GM06990 (cell line): ENCODE measurements around the gene DUS4L.

Source experiments
- DNase-seq: peaks from one replicate; pipeline ENCODE4 v3.0.0-alpha.2; 2011; ENCODE audit not compliant: insufficient read length; ENCODE audit errors: extremely low read depth
- H3K27me3 ChIP-seq: replicated peaks from 2 replicates; pipeline ENCODE4 v1.6.0; 2011; ENCODE audit warnings: low read length; ENCODE audit not compliant: control insufficient read depth, insufficient read depth
- H3K36me3 ChIP-seq: 2 replicates; pipeline ENCODE4 v1.5.1; 2011; ENCODE audit warnings: low read length; ENCODE audit not compliant: control insufficient read depth, insufficient read depth
- H3K4me3 ChIP-seq: replicated peaks from 2 replicates; pipeline ENCODE4 v1.5.1; 2011; ENCODE audit warnings: low read depth, mild to moderate bottlenecking, control low read depth, low read length
- TF ChIP-seq, protein P1 (sequence below): IDR thresholded peaks from 2 replicates; pipeline ENCODE4 v1.5.1; 2011; ENCODE audit warnings: low read length, control low read depth, mild to moderate bottlenecking, inconsistent platforms; ENCODE audit not compliant: insufficient read depth, poor library complexity, severe bottlenecking

Gene DUS4L

GRCh38 chr7:107581387-107582013, 17.7 kb downstream of the DUS4L start:
- Histone ChIP-seq H3K36me3 (no peaks in the 10 kb centered on the region; the same call in 1 of the 2 replicates), H3K4me3 (no peak overlapping the region), H3K27me3 (no peaks in the 10 kb centered on the region)
- no peak for DNase-seq
- TF ChIP-seq, protein P1, sequence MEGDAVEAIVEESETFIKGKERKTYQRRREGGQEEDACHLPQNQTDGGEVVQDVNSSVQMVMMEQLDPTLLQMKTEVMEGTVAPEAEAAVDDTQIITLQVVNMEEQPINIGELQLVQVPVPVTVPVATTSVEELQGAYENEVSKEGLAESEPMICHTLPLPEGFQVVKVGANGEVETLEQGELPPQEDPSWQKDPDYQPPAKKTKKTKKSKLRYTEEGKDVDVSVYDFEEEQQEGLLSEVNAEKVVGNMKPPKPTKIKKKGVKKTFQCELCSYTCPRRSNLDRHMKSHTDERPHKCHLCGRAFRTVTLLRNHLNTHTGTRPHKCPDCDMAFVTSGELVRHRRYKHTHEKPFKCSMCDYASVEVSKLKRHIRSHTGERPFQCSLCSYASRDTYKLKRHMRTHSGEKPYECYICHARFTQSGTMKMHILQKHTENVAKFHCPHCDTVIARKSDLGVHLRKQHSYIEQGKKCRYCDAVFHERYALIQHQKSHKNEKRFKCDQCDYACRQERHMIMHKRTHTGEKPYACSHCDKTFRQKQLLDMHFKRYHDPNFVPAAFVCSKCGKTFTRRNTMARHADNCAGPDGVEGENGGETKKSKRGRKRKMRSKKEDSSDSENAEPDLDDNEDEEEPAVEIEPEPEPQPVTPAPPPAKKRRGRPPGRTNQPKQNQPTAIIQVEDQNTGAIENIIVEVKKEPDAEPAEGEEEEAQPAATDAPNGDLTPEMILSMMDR: no peak

- TF ChIP-seq, protein P1: no peak
- no peaks in the 10 kb centered on the region; the same call in 1 of the 2 replicates for H3K36me3 ChIP-seq
- no peaks in the 10 kb centered on the region for H3K27me3 ChIP-seq
- no peak overlapping the region for H3K4me3 ChIP-seq
- no peak for DNase-seq
Measured at GRCh38 chr7:107582875-107583274, 19.1 kb downstream of the DUS4L start.

GRCh38 chr7:107584716-107585115, 20.9 kb downstream of the DUS4L start:
- Histone ChIP-seq H3K4me3 (no peak overlapping the region), H3K36me3 (no peaks in the 10 kb centered on the region; the same call in 1 of the 2 replicates), H3K27me3 (no peaks in the 10 kb centered on the region)
- DNase-seq: no peak
- TF ChIP-seq, protein P1: no peak

DNA sequence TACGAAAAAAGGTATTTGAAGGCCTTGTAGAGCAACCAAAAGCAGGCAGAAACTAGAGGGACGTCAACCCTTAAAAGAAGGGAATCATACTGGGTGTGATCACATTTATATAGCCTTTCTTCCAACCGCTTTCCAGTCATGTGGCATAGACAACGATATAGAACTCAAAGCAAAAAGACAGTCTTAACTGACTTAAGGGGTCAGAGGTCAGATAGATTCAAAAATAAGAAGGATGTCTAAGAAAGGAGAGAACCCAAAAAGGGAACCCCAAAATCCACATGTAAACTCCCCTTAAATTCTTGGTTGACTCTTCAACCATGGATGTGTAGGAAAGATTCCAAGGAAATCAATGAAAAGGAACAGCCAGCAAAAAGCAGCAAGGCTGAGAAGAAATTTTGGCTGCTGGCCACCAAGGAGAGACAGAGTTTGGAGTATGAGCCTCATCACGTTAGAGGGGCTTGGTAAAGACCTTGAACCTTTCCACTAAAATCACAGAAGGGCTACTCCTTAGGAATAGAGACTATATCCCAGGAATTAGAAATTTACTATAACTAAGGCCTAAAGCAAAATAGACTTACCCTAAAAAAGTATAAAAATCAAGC, 24.9 kb downstream of the DUS4L start:
- Histone ChIP-seq H3K36me3 (no peaks in the 10 kb centered on the region; the same call in 1 of the 2 replicates), H3K27me3 (no peaks in the 10 kb centered on the region), H3K4me3 (no peak overlapping the region)
- no peak for DNase-seq
- TF ChIP-seq, protein P1: no peak

DNA sequence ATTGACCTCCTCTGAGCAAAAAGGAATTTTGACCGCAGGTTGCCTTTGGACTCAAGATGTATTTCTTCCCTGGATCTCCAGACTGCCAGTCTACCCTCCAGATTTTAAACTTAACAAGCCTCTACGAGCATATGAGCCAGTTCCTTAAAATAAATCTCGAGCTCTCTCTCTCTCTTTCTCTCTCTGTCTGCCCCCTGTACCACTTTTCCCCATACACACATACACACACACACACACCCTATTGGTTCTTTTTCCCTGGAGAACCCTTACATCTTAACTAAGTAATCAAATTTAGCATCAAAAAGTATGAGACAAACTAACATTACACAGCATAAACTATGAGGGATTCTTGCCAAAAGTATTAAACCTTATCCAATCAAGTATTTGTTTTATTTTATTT, 27.6 kb downstream of the DUS4L start:
- no peak for DNase-seq
- no peaks in the 10 kb centered on the region; the same call in none of the 2 replicates for H3K36me3 ChIP-seq
- H3K27me3 ChIP-seq: no peaks in the 10 kb centered on the region

More for the DNA sequence above, 27.6 kb downstream of the DUS4L start:
- TF ChIP-seq, protein P1: no peak
- H3K4me3 ChIP-seq: no peak overlapping the region
